CD14-positive monocyte (primary cell): ENCODE measurements around the gene TENM3. TPM values are rescaled to one million over a fixed set of nuclear protein-coding genes. Genes with fewer than 3 reads are reported as not detected.

Experiments used
- DNase-seq, 3 donors: peaks; one replicate each; pipeline ENCODE4 v3.0.0-alpha.2; 2011 to 2022
- H2AFZ ChIP-seq: 2 replicates; pipeline ENCODE4 v1.6.0; 2012; ENCODE audit warnings: mild to moderate bottlenecking, low read depth, low read length, inconsistent platforms; ENCODE audit not compliant: insufficient read depth, poor library complexity, severe bottlenecking
- H3K27ac ChIP-seq, 2 donors: 1 replicate in 1 of 2; 2 replicates in 1 of 2; pipeline ENCODE4 v1.5.1; 2012 to 2013; ENCODE audit warnings: low read length in 2 of 2, control low read depth in 1 of 2, inconsistent platforms in 1 of 2, low read depth in 1 of 2, mild to moderate bottlenecking in 1 of 2
- H3K27me3 ChIP-seq, 2 donors: one replicate each; pipeline versions ENCODE4 v1.6.0 to v1.6.1; 2011 to 2013; ENCODE audit warnings: low read length in 2 of 2; ENCODE audit not compliant: control insufficient read depth in 2 of 2, insufficient read depth in 2 of 2
- H3K36me3 ChIP-seq, 2 donors: replicated peaks in 1 of 2; 1 replicate in 1 of 2; 2 replicates in 1 of 2; pipeline versions ENCODE4 v1.5.1 to v1.6.1; 2012 to 2013; ENCODE audit warnings: low read length in 2 of 2, control low read depth in 1 of 2, inconsistent platforms in 1 of 2, mild to moderate bottlenecking in 1 of 2; ENCODE audit not compliant: insufficient read depth in 2 of 2, control insufficient read depth in 1 of 2
- H3K4me1 ChIP-seq, 2 donors: 1 replicate in 1 of 2; 2 replicates in 1 of 2; pipeline versions ENCODE4 v1.5.1 to v1.6.1; 2012 to 2013; ENCODE audit warnings: low read length in 2 of 2, control low read depth in 1 of 2, inconsistent platforms in 1 of 2, mild to moderate bottlenecking in 1 of 2, moderate library complexity in 1 of 2; ENCODE audit not compliant: insufficient read depth in 2 of 2, control insufficient read depth in 1 of 2
- H3K4me2 ChIP-seq: replicated peaks from 2 replicates; pipeline ENCODE3; 2012; ENCODE audit warnings: low read length, moderate library complexity, mild to moderate bottlenecking; ENCODE audit not compliant: poor library complexity, severe bottlenecking; ENCODE audit errors: extremely low read depth
- H3K4me3 ChIP-seq, 3 experiments: fragments of 200-600 bp in 1 of 3; sonication (generic) in 1 of 3; replicated peaks in 1 of 3; 1 replicate in 2 of 3; 2 replicates in 1 of 3; pipeline ENCODE4 v1.5.1; 2011 to 2013; ENCODE audit warnings: low read length in 3 of 3, mild to moderate bottlenecking in 3 of 3, control low read depth in 2 of 3, low read depth in 2 of 3, inconsistent platforms in 1 of 3, moderate library complexity in 1 of 3
- H3K79me2 ChIP-seq: 2 replicates; pipeline ENCODE4 v1.6.0; 2012; ENCODE audit warnings: mild to moderate bottlenecking, control low read depth, inconsistent platforms, low read length, moderate library complexity; ENCODE audit not compliant: insufficient read depth
- H3K9ac ChIP-seq: 2 replicates; pipeline ENCODE4 v1.6.0; 2017; ENCODE audit warnings: low read length, mild to moderate bottlenecking; ENCODE audit not compliant: insufficient read depth, poor library complexity, severe bottlenecking
- H3K9me3 ChIP-seq, 2 donors: replicated peaks in 1 of 2; 1 replicate in 1 of 2; 2 replicates in 1 of 2; pipeline versions ENCODE4 v1.5.1 to v1.6.1; 2012 to 2013; ENCODE audit warnings: low read length in 2 of 2, control low read depth in 1 of 2; ENCODE audit not compliant: control insufficient read depth in 1 of 2, insufficient read depth in 1 of 2
- H4K20me1 ChIP-seq: 2 replicates; pipeline ENCODE4 v1.6.0; 2012; ENCODE audit warnings: mild to moderate bottlenecking, low read length, control low read depth, moderate library complexity; ENCODE audit not compliant: insufficient read depth
- H3K27ac Mint-ChIP-seq, 7 donors: one replicate each; pipeline ENCODE4 v1.8.0; 2020; ENCODE audit warnings: mild to moderate bottlenecking in 7 of 7, mixed read lengths in 7 of 7, moderate library complexity in 6 of 7, inconsistent platforms in 2 of 7
- H3K27me3 Mint-ChIP-seq, 3 donors: one replicate each; pipeline ENCODE4 v1.8.0; 2021 to 2022; ENCODE audit warnings: low read depth in 3 of 3, mild to moderate bottlenecking in 3 of 3, mixed read lengths in 3 of 3, moderate library complexity in 3 of 3, inconsistent platforms in 1 of 3
- H3K36me3 Mint-ChIP-seq, 2 donors: one replicate each; pipeline ENCODE4 v1.8.0; 2020; ENCODE audit warnings: mixed read lengths in 2 of 2, inconsistent platforms in 1 of 2, mild to moderate bottlenecking in 1 of 2
- H3K4me1 Mint-ChIP-seq: one replicate; pipeline ENCODE4 v1.8.0; 2020; ENCODE audit warnings: mild to moderate bottlenecking, mixed read lengths
- H3K4me3 Mint-ChIP-seq, 2 donors: one replicate each; pipeline ENCODE4 v1.8.0; 2020; ENCODE audit warnings: mild to moderate bottlenecking in 2 of 2, mixed read lengths in 2 of 2, moderate library complexity in 1 of 2
- H3K9me3 Mint-ChIP-seq, 7 donors: one replicate each; pipeline ENCODE4 v1.8.0; 2020 to 2022; ENCODE audit warnings: mixed read lengths in 7 of 7, mild to moderate bottlenecking in 6 of 7, moderate library complexity in 6 of 7, inconsistent platforms in 2 of 7
- CTCF ChIP-seq: fragments of 200-600 bp; IDR thresholded peaks from one replicate; pipeline ENCODE4 v1.8.0; 2022; ENCODE audit warnings: antibody characterized with exemption, mild to moderate bottlenecking
- WGBS: methylation state at CpG from one replicate; pipeline ENCODE4 v1.1.5; 2013; ENCODE audit warnings: missing lambda C conversion rate; ENCODE audit not compliant: insufficient coverage; 5-methylcytosine and 5-hydroxymethylcytosine counted together
- intact Hi-C, 2 donors: fragments of 100-400 bp; cut with micrococcal nuclease; formaldehyde crosslinking; loops; one replicate each; pipeline versions ENCODE4 v1.15.0 to v1.15.1; 2023
- polyA plus RNA-seq, 3 donors: library from polyadenylated mRNA; depleted of rRNA in 1 of 3; unstranded in 2 of 3; stranded (reverse) in 1 of 3; fragments of 300-500 nt in 2 of 3; fragments of >200 nt in 1 of 3; fragmentation: Illumina TruSeq in 2 of 3; gene quantifications; 1 replicate in 2 of 3; 2 replicates in 1 of 3; pipeline ENCODE4 v1.2.3, GENCODE V29; 2012 to 2021

Gene TENM3
- polyA plus RNA-seq, 3 donors: not detected

- Mint-ChIP-seq H3K27me3 (peaks cover 1 to 6% (median 3%) of the 10 kb centered on the region in 3 donors), H3K27ac (no peak overlapping the region), H3K36me3 (no peaks in the 10 kb centered on the region), H3K4me1 (no peaks in the 10 kb centered on the region), H3K9me3 (peaks cover 0 to 2% (median 0%) of the 10 kb centered on the region in 7 donors), H3K4me3 (no peak overlapping the region)
- no peak for TF ChIP-seq CTCF
- Histone ChIP-seq H2AFZ (no peak overlapping the region), H3K4me3 (no peak overlapping the region), H3K9ac (no peak overlapping the region), H3K27me3 (no peaks in the 10 kb centered on the region), H3K79me2 (no peaks in the 10 kb centered on the region), H3K4me1 (no peaks in the 10 kb centered on the region), H3K4me2 (no peak overlapping the region), H4K20me1 (no peaks in the 10 kb centered on the region), H3K9me3 (no peaks in the 10 kb centered on the region), H3K36me3 (no peaks in the 10 kb centered on the region), H3K27ac (no peak overlapping the region)
- no peak for DNase-seq
- WGBS: 93% methylated on average over 5 of the region's 6 CpGs
- intact Hi-C loops: no loop called here
Observed at GRCh38 chr4:182627996-182628395, 384.8 kb downstream of the TENM3 start.

GRCh38 chr4:182628544-182628943 is 385.3 kb downstream of the TENM3 start:
- H3K36me3 ChIP-seq: no peaks in the 10 kb centered on the region
- H4K20me1 ChIP-seq: no peaks in the 10 kb centered on the region
- no peak overlapping the region for H3K27ac ChIP-seq
- no peak overlapping the region for H3K27ac Mint-ChIP-seq
- DNase-seq: no peak
- H3K4me1 Mint-ChIP-seq: no peaks in the 10 kb centered on the region
- H2AFZ ChIP-seq: no peak overlapping the region
- H3K4me3 Mint-ChIP-seq: no peak overlapping the region
- peaks cover 0 to 6% (median 2%) of the 10 kb centered on the region in 3 donors for H3K27me3 Mint-ChIP-seq
- H3K79me2 ChIP-seq: no peaks in the 10 kb centered on the region
- no peak overlapping the region for H3K9ac ChIP-seq
- no peaks in the 10 kb centered on the region for H3K4me1 ChIP-seq
- H3K36me3 Mint-ChIP-seq: no peaks in the 10 kb centered on the region
- TF ChIP-seq CTCF: no peak
- H3K4me3 ChIP-seq: no peak overlapping the region
- WGBS: 40% methylated on average over 1 of the region's 6 CpGs
- intact Hi-C loops: no loop called here
- H3K9me3 ChIP-seq: no peaks in the 10 kb centered on the region
- H3K27me3 ChIP-seq: no peaks in the 10 kb centered on the region
- no peak overlapping the region for H3K4me2 ChIP-seq
- peaks cover 0 to 2% (median 0%) of the 10 kb centered on the region in 7 donors for H3K9me3 Mint-ChIP-seq
